Lung (tissue), 12 donors: ENCODE results near the gene GRID2. TPM values are rescaled to one million over a fixed set of nuclear protein-coding genes. Genes with fewer than 3 reads are reported as not detected.

Experiments
- ATAC-seq: fragments of 200-7000 bp; cut with Tn5 transposase; one replicate; pipeline ENCODE4 v1.9.1; 2020; ENCODE audit warnings: moderate number of reproducible peaks; ENCODE audit not compliant: insufficient read depth, low FRiP score
- DNase-seq, 3 donors: peaks; one replicate each; pipeline ENCODE4 v3.0.0-alpha.2; 2013 to 2017
- H3K27ac ChIP-seq, 2 donors: one replicate each; pipeline ENCODE4 v1.5.1; 2013; ENCODE audit warnings: mild to moderate bottlenecking in 2 of 2, moderate library complexity in 2 of 2, control low read depth in 1 of 2, inconsistent platforms in 1 of 2, low read depth in 1 of 2, low read length in 1 of 2
- H3K27me3 ChIP-seq, 3 donors: one replicate each; pipeline ENCODE4 v1.5.1; 2013; ENCODE audit warnings: low read length in 2 of 3; ENCODE audit not compliant: control insufficient read depth in 3 of 3, insufficient read depth in 3 of 3
- H3K36me3 ChIP-seq, 4 donors: one replicate each; pipeline ENCODE4 v1.5.1; 2013; ENCODE audit warnings: low read length in 4 of 4, mild to moderate bottlenecking in 1 of 4, moderate library complexity in 1 of 4; ENCODE audit not compliant: control insufficient read depth in 4 of 4, insufficient read depth in 4 of 4
- H3K4me1 ChIP-seq, 5 donors: one replicate each; pipeline ENCODE4 v1.5.1; 2013; ENCODE audit warnings: low read length in 5 of 5, mild to moderate bottlenecking in 2 of 5, moderate library complexity in 1 of 5; ENCODE audit not compliant: control insufficient read depth in 5 of 5, insufficient read depth in 5 of 5
- H3K4me3 ChIP-seq: one replicate; pipeline ENCODE4 v1.5.1; 2013; ENCODE audit warnings: mild to moderate bottlenecking, control low read depth, moderate library complexity
- H3K9ac ChIP-seq, 2 donors: one replicate each; pipeline ENCODE4 v1.5.1; 2013; ENCODE audit warnings: low read length in 2 of 2, control low read depth in 1 of 2; ENCODE audit not compliant: insufficient read depth in 1 of 2
- H3K9me3 ChIP-seq, 4 donors: one replicate each; pipeline ENCODE4 v1.5.1; 2013; ENCODE audit warnings: low read length in 3 of 4, mild to moderate bottlenecking in 1 of 4, moderate library complexity in 1 of 4; ENCODE audit not compliant: control insufficient read depth in 4 of 4, insufficient read depth in 3 of 4
- WGBS, 2 donors: extraction: QIAGEN DNeasy Blood & Tissue Kit; methylation state at CpG; one replicate each; pipeline ENCODE4 v1.1.7; 2013; 5-methylcytosine and 5-hydroxymethylcytosine counted together
- polyA plus RNA-seq, 2 donors: library from polyadenylated mRNA; stranded (reverse); fragments of 200-250 nt; gene quantifications; one replicate each; pipeline ENCODE4 v1.2.1, GENCODE V29; 2013
- total RNA-seq, 2 donors: library from RNA; depleted of rRNA in 1 of 2; stranded (reverse); fragments of >200 nt in 1 of 2; gene quantifications; one replicate each; pipeline ENCODE4 v1.2.1, GENCODE V29; 2014 to 2021
- TF ChIP-seq, protein P1 (sequence below): IDR thresholded peaks from 2 replicates; pipeline ENCODE4 v1.5.1; 2012; ENCODE audit warnings: mild to moderate bottlenecking; ENCODE audit errors: control extremely low read depth, extremely low read depth
- donor health status: control.
- donor health status: control.
- donor health status: Bipolar disorder and iron deficiency.
- donor health status: healthy.
- donor health status: DM: yes; HTN: yes; CAD: no.

Gene GRID2
- total and polyA plus RNA-seq, 4 donors, result 0.09 to 1.3 TPM; not detected in 2

DNA sequence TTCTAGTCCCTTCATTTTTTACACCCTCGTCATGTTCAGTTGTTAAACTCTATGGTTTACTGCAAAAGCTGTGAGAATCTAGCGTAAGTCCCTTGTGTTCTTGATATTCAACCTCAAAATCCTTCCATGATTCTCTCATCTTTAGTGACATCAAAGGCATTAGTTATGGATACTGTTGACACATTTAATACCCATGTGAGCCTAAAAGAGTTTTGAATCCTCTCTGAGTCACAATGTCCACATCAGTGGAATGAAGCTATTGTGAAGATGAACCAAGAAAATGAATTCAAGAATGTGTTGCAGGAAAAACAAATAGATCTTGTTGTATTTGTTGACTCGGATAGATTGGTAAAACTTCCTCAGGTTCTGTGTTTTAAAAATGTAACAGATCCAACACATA is 1130.1 kb downstream of the GRID2 start:
- DNase-seq (no peak), ATAC-seq (no peak)
- Histone ChIP-seq H3K9me3 (no peaks in the 10 kb centered on the region), H3K27ac (no peak overlapping the region), H3K4me3 (no peak overlapping the region), H3K9ac (no peak overlapping the region), H3K27me3 (no peaks in the 10 kb centered on the region), H3K36me3 (no peaks in the 10 kb centered on the region), H3K4me1 (no peaks in the 10 kb centered on the region)
- TF ChIP-seq, protein P1, sequence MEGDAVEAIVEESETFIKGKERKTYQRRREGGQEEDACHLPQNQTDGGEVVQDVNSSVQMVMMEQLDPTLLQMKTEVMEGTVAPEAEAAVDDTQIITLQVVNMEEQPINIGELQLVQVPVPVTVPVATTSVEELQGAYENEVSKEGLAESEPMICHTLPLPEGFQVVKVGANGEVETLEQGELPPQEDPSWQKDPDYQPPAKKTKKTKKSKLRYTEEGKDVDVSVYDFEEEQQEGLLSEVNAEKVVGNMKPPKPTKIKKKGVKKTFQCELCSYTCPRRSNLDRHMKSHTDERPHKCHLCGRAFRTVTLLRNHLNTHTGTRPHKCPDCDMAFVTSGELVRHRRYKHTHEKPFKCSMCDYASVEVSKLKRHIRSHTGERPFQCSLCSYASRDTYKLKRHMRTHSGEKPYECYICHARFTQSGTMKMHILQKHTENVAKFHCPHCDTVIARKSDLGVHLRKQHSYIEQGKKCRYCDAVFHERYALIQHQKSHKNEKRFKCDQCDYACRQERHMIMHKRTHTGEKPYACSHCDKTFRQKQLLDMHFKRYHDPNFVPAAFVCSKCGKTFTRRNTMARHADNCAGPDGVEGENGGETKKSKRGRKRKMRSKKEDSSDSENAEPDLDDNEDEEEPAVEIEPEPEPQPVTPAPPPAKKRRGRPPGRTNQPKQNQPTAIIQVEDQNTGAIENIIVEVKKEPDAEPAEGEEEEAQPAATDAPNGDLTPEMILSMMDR, result no peak
- 87 to 89% methylated on average over 3 of the region's 3 CpGs for WGBS, 2 donors

DNA sequence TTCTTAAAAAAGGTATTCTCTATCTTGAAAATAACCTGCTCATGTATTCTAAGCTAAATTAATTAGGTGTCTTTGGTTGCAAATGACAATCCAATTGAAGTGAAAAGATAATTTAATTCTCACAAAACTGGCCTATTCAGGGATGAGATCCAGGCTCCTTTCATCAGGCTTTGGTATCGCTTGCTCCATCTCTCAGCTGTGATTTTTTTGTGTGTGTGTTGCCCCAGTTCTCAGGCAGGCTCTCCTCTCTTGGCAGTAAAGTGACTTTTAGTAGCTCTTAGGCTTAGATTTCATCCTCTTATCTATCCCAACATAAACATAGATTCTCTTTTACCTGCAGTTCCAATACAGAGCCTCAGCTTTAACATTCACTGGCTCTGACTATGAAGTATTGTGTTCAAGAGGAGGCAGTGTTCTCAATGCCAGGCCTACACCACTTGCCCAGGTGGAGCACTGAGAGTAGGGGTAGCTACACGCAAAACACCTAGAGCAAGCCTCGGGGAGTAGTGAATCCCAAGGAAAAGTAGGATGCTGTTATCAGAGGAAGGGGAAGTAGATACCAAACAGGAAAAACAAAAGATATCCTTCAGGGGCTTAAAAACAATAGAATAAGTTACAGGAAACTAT is 1132.3 kb downstream of the GRID2 start:
- DNase-seq (no peak), ATAC-seq (no peak)
- Histone ChIP-seq H3K9me3 (peaks cover 0 to 3% (median 0%) of the 10 kb centered on the region in 4 donors), H3K36me3 (no peaks in the 10 kb centered on the region), H3K4me3 (no peak overlapping the region), H3K4me1 (no peaks in the 10 kb centered on the region), H3K9ac (no peak overlapping the region), H3K27me3 (no peaks in the 10 kb centered on the region), H3K27ac (no peak overlapping the region)
- 67 to 80% methylated on average over 3 of the region's 3 CpGs for WGBS, 2 donors
- TF ChIP-seq, protein P1, result no peak

DNA sequence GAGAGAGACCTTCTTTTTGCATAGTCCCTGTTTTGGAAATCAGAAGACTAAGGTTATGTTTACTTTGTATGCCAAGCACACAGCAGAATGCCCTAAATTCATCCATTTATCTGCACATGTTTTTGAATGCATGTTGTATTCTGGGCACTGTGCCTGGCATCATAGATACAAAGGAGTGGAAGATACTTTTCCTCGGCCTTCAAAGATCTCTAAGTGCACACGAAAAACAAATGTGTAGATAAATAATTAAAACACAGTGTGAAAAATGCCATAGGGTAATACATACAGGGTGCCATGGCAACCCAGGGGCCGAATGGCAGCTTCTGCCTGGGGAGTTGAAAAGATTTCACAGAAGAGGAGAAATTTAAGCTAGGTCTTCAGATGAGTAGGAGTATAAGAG is 1134.2 kb downstream of the GRID2 start:
- Histone ChIP-seq H3K27me3 (no peaks in the 10 kb centered on the region), H3K4me3 (no peak overlapping the region), H3K4me1 (no peaks in the 10 kb centered on the region), H3K27ac (no peak overlapping the region), H3K9ac (no peak overlapping the region), H3K36me3 (no peaks in the 10 kb centered on the region), H3K9me3 (peaks cover 0 to 3% (median 0%) of the 10 kb centered on the region in 4 donors)
- TF ChIP-seq, protein P1, result no peak
- ATAC-seq (no peak), DNase-seq (no peak)
- WGBS, 2 donors, result 78 to 79% methylated on average over 3 of the region's 3 CpGs

DNA sequence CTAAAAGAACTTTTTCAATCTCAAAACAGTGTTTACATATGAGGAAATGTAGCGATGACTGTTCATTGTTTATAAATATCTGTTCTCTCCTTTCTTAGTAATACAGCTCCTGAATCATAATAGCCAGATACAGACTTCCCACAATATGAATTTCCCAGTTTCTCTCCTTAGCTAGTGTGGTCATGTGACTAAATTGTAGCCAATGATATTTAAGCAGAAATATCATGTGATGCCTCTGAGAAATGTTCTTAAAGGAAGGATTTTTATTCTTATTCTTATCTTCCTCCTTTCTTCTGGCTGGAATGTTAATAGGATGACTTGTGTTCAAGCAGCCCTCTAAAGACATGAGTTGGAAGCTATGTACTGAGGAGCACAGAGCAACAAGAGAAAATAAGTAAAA is 1141.1 kb downstream of the GRID2 start:
- no peaks in the 10 kb centered on the region for H3K27me3 ChIP-seq
- TF ChIP-seq, protein P1, result no peak
- H3K9ac ChIP-seq, result no peak overlapping the region
- H3K36me3 ChIP-seq, result no peaks in the 10 kb centered on the region
- H3K27ac ChIP-seq, result no peak overlapping the region
- no peak overlapping the region for H3K4me3 ChIP-seq
- WGBS, 2 donors, result 82 to 98% methylated on average over 1 of the region's 1 CpG
- H3K9me3 ChIP-seq, result peaks cover 0 to under 1% (median 0%) of the 10 kb centered on the region in 4 donors
- ATAC-seq (no peak), DNase-seq (no peak)
- H3K4me1 ChIP-seq, result no peaks in the 10 kb centered on the region
